ENCODE results near the gene MMP15.
"Not testable (repeated sequence)": the region's sequence is repeated elsewhere in the genome, so short reads cannot be mapped to it uniquely, and the experiment has no call there.

MMP15 gene

DNA sequence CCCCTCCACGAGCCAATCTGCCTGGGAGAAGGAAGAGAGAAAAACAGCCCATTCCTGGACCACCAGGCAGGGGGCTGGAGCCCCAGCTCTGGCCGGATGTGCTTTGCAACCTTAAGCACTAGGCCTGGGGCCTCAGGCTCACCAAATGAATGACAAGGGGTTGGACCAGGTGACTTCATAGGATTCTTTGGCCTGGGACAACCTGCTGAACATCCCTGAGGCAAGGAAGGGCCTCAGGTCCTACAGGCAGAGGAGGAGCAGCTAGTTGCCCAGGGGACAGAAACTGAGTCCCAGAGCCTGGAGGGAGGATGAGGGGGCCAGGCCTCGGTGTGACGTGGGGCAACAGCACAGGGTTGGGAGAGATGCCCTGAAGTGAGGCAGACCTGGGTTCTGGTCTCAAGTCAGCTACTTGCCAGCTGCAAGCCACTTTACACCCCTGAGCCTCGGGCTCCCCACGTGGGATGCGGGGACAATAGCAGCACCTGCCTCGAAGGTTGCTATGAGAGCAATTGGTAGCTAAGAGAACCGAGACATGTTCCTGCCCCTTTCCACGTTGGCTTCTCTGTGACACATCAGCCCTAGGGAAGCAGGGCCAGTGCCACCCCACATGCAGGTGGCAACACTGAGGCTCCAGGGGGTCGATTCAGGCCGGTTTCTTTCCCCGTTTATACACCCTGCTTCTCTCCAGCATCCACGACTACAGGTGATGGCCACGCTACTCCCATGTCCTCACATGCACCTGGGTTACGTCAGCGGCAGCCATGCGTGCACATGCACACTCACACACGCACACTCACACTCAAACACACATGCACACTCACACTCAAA is 61.0 kb downstream of the MMP15 start:
- DNase-seq (ENCODE audit: low spot score) = no peak

DNA sequence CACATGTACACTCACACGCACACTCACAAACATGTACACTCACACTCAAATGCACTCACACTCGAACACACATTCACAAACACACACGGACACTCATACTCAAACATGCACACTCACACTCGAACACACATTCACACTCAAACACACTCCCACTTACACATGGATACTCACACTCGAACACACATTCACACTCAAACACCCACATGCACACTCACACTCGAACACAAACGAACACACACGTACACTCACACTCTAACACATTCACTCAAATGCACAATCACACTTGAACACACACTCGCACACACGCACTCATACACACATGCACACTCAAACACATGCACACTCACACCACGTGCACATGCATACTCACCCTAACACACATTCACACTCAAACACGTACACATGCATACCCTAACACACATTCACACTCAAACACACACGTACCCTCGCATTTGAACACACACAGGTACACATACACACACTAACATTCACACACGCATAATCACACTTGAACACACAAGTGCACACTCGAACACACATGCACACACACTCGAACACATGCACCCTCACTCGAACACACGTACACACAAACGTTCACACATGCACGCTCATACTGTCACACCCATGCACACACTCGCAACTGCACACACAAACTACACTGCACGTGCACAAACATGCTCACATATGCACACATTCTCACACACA is 61.8 kb downstream of the MMP15 start:
- DNase-seq (ENCODE audit: low spot score) = no peak

DNA sequence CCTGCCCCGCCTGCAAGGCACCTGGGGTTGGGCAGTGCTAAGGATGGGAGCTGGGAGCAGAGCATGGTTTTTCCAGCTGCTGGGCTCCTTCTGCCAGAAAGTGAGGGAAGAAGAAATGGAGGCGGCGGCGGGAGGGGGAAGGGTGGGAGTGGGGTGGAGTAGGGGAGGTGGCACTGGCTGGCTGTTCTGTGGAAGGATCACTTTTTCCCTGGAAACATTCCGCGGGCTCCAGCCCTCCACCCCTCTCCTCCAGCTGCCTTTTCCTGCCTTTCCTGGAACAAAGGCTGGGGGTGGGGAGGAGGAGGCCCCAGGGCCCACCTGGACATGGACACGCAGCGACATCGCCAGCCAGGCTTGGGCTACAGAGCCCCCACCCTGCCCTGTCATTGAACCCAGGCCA is 62.5 kb downstream of the MMP15 start:
- no peak for DNase-seq (ENCODE audit: low spot score)

DNA sequence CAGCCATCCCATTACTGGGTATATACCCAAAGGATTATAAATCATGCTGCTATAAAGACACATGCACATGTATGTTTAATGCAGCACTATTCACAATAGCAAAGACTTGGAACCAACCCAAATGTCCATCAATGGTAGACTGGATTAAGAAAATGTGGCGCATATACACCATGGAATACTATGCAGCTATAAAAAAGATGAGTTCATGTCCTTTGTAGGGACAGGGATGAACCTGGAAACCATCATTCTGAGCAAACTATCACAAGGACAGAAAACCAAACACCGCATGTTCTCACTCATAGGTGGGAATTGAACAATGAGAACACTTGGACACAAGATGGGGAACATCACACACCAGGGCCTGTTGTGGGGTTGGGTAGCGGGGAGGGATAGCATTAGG is 64.8 kb downstream of the MMP15 start:
- DNase-seq (ENCODE audit: low spot score) = not testable (repeated sequence)

DNA sequence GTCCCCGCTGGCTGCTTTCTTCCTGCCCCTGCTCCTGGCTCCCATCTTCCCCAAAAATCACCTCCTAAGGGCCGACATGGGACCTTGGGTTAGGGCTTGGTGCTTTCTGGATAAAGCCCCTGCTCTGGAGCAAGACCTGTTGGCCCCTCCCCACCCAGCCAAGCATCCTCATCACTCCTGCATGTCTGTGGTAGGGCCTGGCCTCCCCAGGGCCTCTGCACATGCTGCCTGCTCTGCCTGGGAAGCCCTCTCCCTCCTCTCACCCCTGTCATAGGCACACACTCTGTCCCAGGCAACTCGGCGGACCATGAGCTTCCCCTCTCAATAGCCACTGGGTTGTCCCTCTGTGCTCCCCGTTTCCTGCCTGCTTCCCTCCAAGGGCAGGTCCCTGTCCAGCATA is 68.5 kb downstream of the MMP15 start:
- no peak for DNase-seq (ENCODE audit: low spot score)

DNA sequence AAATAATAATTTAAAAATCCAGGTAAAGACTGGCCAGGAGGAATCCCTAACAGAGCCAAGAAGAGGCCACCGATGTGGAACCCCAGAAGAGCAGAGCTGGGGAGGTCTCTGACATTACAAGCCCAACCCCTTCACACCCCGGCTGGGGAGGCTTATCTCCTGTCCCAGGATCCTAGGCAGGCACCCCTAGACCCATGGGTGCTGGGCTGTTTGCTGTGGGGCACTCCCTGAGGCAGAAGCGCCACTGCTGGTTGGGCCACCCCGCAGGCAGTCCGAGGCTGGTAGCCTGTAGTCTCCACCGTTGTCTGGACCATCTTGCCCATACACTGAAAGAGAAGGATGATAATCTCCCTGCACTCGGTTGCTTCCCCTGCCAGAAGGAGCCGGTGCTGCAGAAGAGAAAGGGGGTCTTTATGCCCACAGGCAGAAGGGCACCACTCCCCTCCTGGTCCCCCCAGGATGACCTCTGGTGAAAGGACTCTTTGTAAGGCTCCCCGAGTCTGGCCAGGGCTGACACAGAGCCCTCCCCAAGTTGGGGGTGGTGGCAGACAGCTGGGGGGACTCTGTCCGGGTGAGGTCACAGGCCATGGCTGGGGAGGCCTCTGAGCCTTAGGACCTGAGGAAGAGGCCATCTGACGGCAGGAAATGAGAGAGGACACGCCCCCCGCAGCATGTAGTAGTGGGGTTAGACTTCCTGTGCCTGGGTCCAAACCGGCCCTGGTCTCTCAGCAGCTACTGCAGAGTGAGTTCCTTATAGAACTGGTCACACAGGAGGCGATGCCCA is 69.4 kb downstream of the MMP15 start:
- no peak for DNase-seq (ENCODE audit: low spot score)

DNA sequence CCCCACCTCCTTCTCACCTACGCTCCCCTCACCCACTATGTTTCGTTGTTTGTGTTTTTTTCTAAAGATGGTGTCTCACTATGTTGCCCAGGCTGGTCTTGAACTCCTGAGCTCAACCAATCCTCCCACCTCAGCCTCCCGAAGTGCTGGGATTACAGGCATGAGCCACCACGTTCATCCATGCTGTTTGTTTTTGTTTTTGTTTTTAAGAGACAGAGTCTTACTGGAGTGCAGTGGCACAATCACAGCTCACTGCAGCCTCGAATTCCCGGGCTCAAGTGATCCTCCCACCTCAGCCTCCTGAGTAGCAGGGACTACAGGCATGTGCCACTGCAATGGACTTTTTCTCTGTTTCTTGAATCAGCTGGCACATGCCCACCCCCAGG is 70.0 kb downstream of the MMP15 start:
- DNase-seq (ENCODE audit: low spot score) = not testable (repeated sequence)

DNA sequence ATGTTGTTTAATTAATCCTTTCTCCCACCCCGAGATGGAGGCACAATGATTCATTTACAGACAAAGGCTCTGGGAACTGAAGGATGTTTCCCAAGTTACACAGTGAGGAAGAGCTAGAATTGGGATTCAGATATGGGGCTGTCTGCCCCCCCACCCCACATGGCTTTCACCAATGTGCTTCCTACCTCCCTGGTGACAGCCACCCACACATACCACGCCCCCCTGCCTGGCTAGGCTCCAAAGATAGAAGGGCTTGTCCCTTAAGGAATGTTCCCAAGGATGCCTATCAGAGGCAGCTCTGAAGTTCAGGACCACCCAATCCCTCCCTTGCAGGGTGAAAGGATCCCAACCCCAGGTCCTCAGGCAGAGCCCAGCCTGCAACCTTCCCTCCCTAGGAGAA is 70.7 kb downstream of the MMP15 start:
- DNase-seq (ENCODE audit: low spot score) = no peak

Data from hepatic stellate cell (primary cell).